Globus pallidus (tissue), 1 donor: ENCODE results near the gene HDAC4.

Experiments used
- DNase-seq: peaks from one replicate; pipeline ENCODE4 v3.0.0-alpha.2; 2015; ENCODE audit warnings: low spot score

The HDAC4 gene

GRCh38 chr2:239383759-239384156, 17.1 kb downstream of the HDAC4 start:
- DNase-seq = no peak

GRCh38 chr2:239383036-239383758, 17.6 kb downstream of the HDAC4 start:
- no peak for DNase-seq

GRCh38 chr2:239382384-239382880, 18.4 kb downstream of the HDAC4 start:
- DNase-seq = no peak

GRCh38 chr2:239381709-239382134, 19.1 kb downstream of the HDAC4 start:
- DNase-seq = peak; percentile 72

- DNase-seq = peak; percentile 78
These were observed 19.8 kb downstream of the HDAC4 start for GRCh38 chr2:239380831-239381708.

- DNase-seq = no peak
These were observed 21.1 kb downstream of the HDAC4 start for GRCh38 chr2:239379641-239380170.

- DNase-seq = no peak
These were observed 21.7 kb downstream of the HDAC4 start for GRCh38 chr2:239378918-239379640.

- DNase-seq = no peak
These were observed 22.6 kb downstream of the HDAC4 start for GRCh38 chr2:239378021-239378917.

- DNase-seq = no peak
These were observed 23.2 kb downstream of the HDAC4 start for GRCh38 chr2:239377591-239377990.

GRCh38 chr2:239376942-239377531, 23.8 kb downstream of the HDAC4 start:
- no peak for DNase-seq

GRCh38 chr2:239376351-239376750, 24.5 kb downstream of the HDAC4 start:
- DNase-seq = no peak

- DNase-seq = no peak
These were observed 25.4 kb downstream of the HDAC4 start for GRCh38 chr2:239375278-239376061.

GRCh38 chr2:239374896-239375277, 25.9 kb downstream of the HDAC4 start:
- DNase-seq = no peak

GRCh38 chr2:239372835-239373234, 28.0 kb downstream of the HDAC4 start:
- DNase-seq = no peak

- DNase-seq = no peak
These were observed 28.8 kb downstream of the HDAC4 start for GRCh38 chr2:239371726-239372686.

GRCh38 chr2:239370876-239371725, 29.7 kb downstream of the HDAC4 start:
- DNase-seq = no peak

GRCh38 chr2:239370403-239370802, 30.4 kb downstream of the HDAC4 start:
- DNase-seq = no peak
